ENCODE measurements around the gene WWOX.

WWOX gene

DNA sequence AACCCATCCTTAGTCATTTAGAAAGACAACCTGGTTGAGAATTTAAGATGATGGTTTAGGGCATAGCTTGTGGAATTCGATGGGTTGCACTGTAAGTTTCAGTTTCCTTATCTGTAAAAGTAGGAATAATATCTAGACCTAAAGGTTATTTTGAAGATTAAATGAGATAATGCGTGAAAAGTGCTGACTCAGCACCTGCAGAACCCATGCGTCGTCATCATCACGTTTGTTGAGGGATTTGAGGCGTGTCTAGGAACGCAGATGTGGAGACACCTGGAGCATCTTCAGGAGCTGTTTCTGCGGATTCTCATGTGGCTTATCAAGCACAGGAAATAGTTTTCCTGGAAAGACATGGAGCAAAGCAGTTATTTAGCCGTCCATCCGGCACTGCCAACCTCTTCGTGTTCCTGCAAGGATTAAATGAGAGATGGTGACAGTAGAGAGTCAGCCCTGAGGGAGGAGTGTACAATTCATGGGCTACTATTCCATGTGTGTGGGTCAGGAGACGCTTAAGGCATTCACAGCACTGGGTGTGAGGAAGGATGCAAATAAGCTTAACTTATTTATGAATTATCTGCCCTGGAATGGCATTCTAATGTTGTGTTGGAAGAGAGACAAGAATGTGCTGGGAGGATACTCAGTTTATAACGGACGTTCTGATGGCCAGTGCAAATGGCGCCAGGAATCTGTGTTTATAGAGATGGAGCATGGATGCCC lies 965.0 kb downstream of the WWOX start:
- DNase-seq = no peak

DNA sequence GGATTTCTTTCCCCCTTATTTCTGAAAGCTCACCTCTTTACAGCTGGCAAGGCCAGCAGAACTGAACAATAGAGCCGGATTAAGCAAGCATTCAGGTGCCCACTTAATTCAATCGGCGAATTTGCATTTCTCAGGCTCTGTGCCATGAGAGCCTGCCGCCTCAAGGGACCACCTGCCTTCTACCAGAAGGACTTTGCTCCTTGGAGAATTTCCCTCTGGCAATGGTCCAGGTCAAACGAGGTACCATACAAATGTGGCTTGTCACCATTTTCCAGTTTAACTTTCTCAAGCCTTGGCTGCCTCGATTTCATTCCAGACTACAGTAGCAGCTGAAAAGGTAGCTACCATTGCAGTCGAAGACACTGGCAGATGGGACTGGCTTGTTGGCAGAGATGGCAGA lies 967.1 kb downstream of the WWOX start:
- no peak for DNase-seq

DNA sequence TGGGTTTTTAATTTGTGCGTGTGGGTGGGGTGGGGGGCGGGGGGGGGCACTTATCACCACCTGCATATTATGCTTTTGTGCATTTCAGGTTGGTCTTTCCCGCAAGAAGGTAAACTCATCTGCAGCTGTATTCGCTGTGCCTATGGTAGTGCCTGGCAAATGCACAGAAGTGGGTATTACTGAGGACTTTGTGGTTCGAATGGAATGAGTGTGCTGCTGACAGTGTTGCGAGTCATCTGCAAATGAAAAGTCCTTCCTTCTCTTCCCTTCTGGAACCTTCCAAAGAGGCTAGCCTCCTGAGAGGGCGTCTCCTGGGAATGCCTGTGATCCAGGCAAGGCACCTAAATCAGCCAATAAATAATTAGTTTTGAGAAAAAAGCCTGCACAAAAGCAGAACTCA lies 968.1 kb downstream of the WWOX start:
- no peak for DNase-seq

DNA sequence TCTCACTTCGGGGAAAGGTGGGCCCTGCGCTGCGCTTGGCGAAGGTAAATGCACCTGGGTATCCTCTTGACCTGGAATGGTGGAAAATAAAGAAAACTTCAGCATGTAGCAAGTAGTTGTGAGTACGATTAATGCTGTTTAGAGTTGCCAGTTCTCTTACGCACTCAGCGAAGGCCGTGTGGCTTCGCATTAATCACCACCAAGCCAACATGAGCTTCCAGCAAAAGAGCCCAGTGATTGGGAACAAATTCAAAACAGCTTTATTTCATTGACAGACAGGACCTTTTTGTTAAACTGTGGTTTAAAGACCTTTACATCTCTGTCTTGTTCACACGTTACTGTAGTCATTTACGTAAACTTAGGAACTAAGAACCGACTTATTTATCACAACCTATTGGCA lies 969.7 kb downstream of the WWOX start:
- DNase-seq = no peak

DNA sequence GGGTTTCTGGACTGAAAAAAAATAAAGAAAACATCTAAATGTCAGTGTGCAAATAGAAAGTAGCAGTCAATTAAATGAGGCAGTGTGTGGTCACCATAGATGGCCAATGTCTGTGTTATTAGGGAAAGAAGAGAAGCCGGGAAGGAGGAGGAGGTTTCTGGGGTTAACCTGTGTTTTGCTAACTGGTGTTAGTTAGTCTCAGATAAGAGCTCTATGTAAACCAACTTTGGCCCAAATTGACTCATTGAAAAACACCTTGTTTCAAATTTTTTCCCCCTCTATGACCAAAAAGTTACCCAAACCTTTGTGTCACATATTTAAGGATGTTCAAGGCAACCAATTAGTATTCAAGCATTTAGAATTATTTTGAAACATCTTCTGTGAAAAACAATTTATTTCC lies 970.2 kb downstream of the WWOX start:
- DNase-seq = no peak

DNA sequence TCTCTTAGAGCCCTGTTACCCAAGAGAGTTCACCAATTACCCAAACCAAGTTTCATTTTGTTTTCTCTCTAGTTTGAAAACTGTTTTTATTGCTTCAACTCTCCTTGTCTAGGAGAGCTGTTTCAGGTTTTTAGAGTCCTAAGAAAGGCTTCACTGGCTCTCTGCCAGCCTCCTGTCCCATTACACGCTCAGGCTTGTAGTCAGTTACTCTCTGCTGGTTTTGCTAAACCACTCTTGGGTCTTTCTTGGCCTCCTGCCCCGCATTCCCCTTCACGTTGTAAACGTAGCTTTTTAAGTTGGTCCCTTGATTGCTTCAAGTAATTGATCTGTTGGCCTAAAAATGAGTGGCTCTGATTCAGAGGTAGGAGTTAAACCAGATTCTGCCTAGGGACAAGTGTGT lies 972.0 kb downstream of the WWOX start:
- DNase-seq = no peak

DNA sequence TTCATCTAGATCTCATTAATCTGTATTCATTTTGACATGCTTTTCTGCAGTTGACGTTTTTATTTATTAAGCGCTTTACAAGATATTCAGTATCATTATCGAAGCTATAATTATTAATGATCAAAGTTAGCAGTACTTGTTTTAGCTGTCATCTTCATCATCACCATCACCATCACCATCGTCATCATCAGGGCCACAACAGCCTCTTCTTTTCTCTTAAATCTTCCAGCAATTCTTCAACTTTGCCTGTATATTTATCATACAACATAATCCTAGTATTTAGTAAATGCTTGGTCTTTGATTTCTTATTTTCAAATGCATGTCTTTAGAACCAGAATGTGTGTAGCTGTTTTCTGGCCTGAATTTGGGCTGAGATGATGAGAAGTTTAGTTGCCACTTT lies 973.1 kb downstream of the WWOX start:
- DNase-seq = no peak

DNA sequence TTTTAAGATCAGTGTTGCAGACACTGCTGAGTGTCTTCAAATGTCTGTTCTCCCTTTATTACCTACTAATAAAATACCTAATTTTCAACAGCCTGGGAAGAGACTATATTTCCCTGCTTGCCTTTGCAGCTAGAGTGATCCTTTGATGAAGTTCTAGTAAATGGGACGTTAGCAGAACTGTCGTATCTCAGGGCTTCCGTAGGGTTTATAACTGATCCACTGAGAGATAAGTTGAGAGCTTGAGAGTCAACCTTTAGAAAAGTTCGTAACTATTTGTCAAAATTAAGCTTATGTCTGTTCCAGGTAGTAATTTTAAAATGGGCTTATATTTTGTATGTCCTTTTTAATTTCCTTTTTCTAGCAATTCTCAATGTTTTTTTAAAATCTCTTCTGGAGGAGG lies 974.1 kb downstream of the WWOX start:
- DNase-seq = no peak

DNA sequence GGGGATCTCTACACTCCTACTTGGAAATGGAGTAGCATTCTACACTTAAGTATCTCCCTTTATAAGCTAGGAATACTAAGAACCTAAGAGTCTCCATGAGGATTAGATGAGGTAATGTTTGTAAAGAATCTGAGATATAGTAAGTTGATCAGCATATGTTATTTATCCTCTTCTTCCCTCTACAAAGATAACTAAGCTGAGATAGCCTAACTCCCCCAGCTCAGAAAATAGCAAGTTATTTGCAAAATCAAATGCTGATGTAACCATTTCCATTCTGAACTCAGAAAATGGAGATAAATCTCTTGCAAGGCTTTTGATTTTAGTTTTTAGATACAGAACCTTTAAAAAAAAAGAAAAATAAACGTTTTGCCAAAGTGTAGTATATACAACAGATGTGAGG lies 975.1 kb downstream of the WWOX start:
- DNase-seq = no peak

DNA sequence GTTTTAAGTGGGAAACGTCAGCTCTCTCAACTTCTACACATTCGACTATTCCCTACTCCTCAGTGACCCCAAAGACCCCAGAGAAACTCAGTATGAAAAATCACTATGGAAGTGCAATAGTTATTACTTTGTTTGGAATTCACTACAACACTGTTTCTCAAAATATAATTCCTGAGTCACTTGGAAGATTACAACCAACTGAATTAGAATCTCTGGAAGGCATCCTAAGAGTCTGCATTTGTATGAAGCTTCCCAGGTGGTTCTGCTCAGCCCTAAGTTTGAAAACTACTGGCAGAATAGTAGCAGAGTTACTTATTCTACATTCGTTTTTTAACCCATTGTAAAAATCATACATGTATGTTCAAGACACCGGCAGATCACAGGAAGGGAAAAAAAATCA lies 975.5 kb downstream of the WWOX start:
- DNase-seq = no peak

DNA sequence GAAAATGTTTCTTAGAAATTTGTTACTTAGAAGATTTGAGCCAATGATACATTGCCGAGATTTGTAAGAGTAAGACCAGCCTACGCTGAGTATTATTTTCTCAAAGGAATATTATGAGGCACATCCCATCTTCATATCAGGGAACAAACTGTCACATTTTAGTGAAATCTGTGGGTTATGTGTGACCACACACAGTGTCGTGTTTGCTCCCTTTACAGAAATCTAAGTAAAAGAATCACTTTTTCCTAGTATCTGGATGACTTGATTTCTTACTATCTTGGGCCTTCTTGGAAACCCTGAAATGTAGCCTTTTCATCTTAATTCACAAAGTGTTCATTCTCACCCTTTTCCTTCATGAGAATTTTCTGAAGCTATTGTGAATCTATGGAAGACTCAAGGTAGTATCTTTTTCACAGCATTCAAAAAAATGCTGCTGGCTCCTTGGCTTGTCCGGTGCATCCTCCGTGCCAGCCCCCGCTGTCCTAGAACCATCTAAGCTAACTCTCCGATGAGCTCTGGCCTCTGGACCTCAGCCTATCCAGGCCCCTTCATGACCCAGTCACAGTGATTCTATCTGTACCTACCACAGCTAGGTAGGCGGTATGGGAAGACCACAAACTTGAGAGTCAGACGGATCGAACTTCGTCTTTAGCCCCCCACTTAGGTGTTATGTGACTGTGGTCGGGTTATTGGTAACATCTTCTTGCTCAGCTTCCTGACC lies 976.8 kb downstream of the WWOX start:
- no peak for DNase-seq

DNA sequence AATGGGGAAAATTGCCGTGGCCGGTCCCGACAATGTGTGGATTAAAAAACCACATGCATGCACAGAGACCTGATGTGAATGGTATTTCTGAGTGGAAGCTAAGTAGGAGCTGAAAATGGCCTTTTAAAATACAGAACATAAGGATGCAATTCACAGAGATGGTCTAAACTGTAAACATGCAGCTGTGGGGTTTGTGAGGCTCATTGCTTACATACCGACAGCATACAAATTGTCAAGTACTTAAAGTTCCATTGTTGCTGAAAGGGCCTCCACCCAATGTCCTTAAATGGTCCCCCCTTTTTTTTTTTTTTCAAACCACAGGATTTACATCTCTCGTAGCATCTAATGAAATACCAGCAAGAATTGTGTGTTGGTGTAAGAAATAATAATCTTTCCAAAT lies 977.9 kb downstream of the WWOX start:
- no peak for DNase-seq

DNA sequence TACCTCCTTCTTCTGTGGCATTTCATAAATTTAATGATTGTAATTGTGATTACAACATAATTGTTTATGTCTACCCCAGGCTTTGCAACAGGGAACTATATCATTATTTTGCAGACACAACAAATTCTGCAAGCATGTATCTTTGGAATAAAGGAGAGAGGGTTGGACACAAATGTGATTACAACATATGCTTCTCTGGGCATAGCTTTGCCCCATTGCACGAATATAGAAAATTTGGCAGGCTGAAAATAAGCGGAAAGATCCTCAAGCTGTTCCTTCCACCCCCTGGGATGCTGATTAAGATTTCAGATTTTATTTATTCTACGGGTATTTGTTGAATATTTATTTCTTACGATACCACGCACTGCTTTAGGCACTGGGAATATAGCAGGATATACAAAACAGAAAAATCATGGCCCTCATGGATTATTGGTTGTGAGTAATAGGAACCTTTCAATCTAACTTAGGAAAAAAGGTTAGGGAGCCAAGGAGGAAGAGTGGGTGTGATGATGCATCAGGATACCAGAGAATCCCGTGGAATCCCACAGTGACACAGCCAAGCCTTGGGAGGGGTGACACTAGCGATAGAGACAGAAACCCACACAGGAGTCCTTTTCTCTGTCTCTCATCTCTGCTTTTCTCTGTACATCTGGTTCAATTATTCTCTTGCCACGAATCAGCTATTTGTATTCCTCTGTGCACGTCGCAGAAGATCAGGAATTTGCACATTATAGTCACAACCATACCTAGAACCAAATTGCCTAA lies 980.4 kb downstream of the WWOX start:
- DNase-seq = no peak

DNA sequence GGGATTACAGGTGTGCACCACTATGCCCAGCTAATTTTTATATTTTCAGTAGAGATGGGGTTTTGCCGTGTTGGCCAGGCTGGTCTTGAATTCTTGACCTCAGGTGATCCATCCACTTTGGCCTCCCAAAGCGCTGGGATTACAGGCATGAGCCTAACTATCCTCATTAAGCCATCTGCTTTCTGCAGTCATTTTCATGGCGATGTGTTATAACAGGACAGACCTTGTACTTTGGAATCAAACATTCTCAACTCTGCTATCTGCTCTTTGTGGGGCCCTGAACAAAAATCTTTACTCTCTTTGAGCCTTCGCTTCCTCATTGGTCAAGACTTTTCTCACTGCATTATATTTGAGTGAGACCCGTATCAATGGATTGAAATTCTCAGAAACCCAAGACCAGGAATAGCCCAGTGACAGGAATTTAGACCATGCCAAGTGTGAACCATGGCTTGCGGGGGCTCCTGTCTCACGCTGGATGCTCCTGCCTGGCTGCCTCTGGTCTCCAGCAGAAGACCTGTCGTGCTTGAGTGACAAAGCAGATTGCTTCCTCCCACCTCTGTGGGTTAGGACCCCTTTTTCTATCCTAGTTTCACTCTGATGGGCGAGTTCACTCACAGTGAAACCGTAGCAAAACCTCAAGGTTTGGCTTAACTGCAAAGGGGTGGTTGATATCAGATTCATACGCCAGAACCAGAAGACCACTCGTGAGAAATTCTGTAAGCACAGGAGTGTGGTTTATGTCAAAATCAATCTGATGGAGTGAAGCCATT lies 982.0 kb downstream of the WWOX start:
- no peak for DNase-seq

DNA sequence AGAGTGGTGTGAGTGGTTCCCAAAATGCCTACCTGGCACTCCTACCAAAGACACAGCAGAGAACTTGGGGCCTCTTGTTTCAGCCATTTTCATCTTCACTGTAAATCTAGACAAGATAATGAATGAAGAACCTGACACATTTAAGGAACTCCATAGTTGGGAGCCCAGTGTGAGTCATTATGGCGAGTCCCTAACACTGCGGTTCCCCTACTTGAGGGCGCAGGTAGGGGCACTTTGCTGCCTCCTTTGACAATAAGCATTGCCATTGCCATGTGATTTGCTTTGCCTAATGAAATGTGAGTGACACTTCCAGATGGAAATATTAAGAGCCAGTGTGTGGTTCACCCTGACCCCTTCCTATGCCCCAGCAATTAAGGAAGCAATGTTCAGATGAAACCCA lies 983.5 kb downstream of the WWOX start:
- no peak for DNase-seq

DNA sequence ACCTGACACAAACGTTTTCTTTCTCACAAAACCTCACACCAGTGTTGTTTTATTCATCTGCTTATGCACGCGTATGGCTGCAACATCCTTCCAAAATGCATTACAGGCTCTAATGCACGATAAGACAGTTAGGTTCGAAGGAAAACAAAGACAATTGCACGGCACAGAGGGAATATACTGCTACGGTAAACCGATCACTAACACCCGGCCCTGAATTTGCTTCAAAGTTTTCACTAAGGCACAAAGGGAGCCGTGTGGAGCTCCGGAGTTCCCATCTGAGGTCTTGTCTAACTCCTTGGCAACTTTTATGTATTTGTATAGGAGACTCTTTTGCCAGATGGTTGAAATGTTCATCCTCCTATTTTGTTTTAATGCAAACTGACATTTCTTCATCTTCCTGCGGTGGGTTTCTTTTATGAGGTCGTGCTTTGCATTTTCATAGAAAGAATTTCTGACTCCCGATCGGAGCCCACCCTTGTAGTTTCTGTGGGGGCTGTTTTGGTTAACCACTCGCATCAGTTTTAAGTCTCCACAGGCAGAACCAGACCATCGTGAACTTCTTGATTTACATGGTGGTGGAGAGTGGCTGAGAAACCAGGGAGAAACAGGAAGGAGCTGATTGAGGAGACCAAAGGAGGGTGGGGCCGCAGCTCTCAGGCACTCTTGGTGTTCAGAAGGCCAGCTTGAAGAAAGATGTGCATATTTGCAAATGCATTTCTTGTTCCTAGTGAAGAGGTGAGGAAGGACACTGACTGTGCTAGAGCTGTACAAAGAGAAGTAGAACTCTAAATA lies 984.2 kb downstream of the WWOX start:
- DNase-seq = no peak

DNA sequence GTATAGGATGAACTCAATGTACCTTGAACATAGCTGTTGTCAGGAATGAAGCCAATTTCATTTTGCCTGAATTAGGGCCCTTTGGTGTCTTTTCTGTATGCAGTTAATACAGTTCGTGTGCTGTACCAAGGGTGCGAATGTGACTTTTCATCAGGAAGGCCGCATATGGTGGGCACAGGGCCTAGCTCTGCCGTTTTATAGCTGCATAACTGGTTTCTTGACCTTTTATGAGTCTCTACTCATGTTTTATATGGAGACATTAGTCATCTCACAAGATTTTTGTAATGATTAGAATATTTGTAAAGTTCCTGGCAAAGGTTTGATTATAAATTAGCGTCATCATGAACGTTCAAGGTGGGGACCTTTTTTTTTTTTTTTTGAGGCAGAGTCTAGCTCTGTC lies 989.5 kb downstream of the WWOX start:
- DNase-seq = no peak

DNA sequence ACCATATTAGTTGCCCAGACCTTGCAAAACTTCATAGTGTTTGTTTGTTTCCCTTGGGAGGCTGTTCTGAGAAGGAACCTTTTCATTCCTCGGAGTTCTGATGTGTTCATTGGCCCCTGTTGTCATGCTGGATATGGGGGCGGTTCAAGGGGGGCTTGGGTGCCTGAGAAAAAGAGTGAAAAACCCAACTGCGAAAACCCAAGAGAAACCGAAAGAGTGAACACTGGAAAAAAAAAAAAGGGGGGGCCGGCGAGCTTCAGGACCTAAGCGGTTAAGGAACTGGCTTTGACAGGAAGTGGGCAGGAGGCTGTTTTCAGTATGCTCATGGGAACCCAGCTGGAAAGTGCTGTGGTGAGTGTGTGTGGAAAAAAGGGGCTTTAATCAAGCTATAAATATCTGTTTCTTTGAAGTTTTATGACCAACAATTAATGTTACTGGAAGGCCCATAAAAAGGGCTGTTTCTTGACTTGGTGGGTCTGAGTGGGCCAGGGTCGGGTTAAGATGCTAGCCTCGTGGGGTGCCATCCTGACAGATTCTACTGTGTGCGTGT lies 990.4 kb downstream of the WWOX start:
- DNase-seq = no peak

DNA sequence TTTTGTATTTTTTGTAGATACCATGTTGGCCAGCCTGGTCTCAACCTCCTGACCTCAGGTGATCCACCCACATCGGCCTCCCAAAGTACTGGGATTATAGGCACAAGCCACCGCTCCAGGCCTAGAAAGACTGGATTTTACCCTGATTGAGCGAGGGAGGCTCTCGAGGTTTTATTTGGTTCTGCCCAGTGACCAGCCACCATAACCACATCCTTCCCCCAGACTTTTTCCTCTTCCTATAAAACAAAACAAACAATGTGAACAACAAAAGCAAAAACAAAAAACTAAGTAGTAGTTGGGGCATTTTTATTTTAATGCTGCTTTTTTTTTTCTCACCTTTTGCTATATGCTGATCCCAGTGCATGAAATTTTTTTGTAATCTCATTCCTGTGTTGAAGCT lies 991.5 kb downstream of the WWOX start:
- no peak for DNase-seq

DNA sequence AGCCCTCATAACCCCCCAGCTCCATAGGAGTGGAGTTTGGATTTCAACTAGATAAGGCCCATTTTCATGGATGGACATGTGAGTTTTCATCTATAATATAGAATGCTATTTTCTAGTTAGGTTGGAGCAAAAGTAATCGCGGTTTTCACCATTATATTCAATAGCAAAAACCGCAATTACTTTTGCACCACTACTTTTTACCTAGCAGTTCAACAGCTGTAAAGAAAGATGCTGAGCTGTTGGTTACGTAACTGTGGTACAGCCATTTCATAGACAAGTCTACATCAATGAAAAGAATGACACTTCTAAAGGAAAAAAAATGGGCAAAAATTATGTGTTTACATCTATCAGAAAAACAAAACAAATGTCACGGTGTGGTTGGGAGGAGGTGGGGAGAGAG lies 993.4 kb downstream of the WWOX start:
- no peak for DNase-seq

DNA sequence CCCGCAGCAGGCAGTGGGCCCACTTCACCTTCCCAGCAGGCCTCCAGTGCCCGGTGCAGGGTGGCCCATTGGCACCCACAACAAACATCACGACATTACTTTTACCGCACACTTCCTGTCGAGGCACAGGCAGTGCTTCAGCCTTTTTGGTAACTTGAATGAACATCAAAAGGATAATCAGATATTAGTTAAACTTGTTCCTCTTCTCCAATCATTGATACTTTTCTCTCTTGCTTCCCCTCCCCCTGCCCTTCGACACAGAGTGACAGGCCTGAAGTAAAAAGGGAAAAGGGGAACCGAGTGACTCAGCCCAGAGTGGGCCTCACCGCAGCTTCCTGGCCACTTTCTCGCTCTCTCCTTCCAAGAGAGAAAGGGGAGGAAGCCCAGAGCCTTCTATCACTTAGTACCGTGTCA lies 994.1 kb downstream of the WWOX start:
- no peak for DNase-seq

DNA sequence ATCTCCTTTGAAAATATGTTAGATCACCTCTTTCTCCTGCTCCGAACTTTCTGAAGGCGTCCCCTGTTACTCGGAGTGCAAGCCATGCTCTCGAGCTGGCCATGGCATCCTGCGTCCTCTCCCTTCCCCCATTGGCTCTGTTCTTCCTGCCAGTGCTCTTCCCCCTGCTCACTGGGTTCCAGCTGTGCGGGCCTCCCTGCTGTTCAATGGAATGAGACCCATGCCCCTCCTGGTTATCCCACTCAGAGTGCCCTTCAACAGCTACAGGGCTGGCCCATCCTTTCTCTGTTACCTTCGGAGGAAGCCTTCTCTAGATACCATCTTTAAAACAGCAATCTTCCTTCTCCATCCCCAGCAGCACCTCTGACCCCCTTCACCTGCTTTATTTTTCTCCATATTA lies 996.8 kb downstream of the WWOX start:
- DNase-seq = no peak
